Activated gamma-delta T cell (primary cell): ENCODE results near the gene CBR4.
"Not testable (repeated sequence)": the region's sequence is repeated elsewhere in the genome, so short reads cannot be mapped to it uniquely, and the experiment has no call there.

Source experiments
- DNase-seq: peaks from one replicate; lab custom pipeline; 2025; lab: John Stamatoyannopoulos, UW
- total RNA-seq, 2 donors: gene quantifications; one replicate each; lab custom pipeline; 2026; lab: John Stamatoyannopoulos, UW

The CBR4 gene
- total RNA-seq, result 28.7 to 35.2 reads per million in 2 donors

GRCh38 chr4:169010125-169011023 is at the start of gene CBR4:
Gene CBR4, minus strand, starts transcription at chr4:169010255. Its CDS starts 166 bp downstream, at chr4:169010089.
- DNase-seq, result peak; percentile 95

DNA sequence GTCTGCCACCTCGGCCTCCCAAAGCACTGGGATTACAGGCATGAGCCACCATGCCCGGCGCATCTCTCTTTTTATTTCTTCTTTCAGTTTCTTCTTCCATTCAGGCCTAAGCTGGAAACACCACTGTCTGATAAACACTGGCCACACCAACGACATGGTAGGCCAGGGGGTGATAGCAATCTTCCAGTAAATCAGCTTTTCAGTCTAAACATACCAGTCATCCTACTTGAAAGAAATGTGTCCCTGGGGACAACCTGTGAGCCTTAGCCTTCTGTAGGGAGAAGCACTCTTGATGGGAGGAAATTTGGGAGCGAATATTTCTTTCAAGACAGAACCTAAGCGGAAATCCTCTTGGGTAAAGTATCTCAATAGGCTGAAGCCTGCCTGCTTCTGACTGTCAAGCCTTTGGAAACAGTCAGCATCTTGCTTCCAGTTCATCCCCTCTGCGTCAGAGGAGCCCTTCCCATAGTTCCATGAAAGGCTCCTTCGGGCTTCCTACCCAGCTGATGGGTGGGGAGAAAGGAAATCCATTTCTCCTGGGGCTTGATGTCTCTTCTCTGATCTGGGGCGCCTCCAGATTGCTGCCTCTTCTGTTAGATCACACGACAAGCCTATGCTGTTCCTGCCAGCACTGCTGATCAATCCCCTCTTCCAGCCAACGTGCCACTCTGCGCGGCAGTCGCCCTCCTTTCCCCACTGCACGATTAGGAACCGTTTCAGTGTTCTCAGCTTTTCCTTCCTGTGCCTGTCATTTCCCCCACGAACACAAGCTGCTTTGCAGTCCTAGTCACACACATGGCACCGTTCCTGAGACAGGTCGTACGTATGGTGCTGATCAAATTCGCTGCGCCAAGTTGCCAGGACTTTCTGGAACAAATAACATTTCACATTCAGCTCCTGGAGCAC is 49.5 kb upstream of the CBR4 start:
- no peak for DNase-seq

GRCh38 chr4:169058312-169058711 is 48.3 kb upstream of the CBR4 start:
- DNase-seq, result no peak

DNA sequence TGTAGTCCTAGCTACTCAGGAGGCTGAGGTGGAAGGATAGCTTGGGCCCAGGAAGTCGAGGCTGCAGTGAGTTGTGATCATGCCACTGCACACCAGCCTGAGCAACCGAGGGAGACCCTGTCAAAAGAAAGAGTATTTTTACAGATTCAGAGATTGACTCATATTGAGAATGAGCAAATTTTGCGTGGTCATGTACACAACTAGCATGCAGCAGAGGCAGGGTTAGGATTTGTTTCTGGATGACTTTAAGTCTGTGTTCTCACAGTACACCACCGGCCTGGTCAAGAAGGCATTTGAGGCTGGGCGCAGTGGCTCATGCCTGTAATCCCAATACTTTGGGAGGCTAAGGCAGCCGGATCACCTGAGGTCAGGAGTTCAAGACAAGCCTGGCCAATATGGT is 44.8 kb upstream of the CBR4 start:
- DNase-seq, result no peak

DNA sequence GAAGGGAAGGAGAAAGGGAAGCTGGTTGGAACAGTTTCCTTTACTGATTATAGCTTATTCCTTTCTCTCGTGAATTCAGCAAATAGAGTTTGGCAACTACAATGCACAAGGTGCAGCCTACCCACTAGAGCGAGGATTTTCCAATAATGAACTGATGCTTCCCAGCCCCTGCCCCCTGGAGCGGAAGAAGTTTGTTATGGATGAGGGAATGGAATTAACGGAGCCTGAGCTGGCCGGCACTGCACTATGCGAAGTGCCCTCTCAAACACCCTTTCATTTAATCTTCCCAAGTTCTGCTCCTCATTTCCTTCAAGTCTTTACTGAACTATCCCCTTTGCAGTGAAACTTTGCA is 42.5 kb upstream of the CBR4 start:
- DNase-seq, result no peak

DNA sequence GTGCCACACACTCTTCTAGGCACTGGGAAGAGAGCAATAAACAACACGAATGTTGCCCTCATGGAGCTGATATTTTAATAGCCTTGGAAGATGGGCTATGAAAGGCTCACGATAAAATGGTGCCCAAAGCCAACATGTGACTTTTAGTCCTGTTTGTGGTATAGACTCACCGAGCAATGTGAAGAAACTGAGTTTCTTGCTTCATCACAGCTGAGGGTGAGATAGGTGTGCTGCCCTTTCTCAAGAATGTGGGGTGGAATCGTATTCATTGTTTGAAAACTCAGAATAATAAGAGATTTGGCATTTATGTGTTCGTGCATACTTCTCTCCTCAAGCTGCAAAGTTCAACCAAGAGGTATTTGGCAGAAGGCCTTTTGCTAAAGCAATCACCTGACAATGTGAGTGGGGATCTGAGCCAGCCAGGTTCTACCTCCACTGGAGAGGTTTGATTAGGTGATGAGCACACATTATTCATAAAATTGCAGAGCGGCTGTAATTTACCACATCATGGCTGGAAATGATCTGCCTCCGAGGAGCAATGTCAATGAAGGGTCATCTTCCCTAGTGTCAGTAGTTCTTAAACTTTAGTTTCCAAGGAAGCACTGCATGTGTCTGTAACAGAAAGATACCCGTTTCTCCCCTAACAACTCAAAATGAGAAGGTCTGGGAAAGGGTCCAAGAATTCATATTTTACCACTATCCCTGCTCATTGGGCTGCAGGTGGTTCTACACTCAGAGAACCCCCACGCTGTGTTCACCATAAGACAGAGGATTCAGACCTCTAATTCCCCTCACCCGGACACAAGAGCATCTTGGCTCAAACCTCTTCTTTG is 41.9 kb upstream of the CBR4 start:
- DNase-seq, result no peak

DNA sequence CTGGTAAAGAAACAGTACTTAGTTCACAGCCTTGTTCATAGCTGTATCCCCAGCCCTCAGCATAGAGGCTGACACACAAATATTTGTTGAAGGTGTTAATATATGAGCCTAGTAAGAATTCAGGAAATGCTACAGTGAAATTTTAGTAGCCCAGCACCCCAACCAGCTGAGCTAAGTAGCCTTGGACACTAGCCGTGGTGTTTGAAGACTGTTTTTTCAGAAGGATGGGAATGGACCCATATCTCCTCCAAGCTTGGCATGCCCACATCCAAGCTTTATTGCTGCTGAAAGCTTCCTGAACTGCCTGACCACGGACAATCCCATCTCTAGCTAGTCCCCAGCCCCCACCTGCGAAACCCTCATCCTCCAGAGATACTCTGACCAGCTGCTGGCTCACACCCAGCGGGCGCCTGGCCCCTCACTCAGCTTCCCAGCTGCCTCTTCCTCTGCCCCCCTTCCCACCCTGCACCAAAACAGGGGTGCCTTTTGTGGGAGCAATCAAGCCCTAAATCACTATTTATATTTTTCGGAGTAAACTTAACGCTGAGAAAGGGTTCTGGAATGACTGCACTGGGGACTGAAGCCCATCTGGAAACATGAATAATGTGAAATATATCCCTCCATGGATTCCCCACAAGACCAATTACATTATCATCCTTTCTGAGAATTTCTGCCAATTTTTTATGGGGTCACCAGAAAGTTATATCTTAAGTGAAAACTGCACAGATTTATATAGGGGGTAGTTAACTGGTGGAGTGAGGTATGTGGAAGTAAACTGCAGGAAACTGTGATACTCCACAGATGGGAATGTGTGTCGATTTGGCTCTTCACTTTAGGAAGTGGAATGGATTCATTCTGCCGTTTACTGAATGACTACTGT is 41.1 kb upstream of the CBR4 start:
- DNase-seq, result no peak

- DNase-seq, result no peak
Measured at GRCh38 chr4:169050284-169050683, 40.2 kb upstream of the CBR4 start.

DNA sequence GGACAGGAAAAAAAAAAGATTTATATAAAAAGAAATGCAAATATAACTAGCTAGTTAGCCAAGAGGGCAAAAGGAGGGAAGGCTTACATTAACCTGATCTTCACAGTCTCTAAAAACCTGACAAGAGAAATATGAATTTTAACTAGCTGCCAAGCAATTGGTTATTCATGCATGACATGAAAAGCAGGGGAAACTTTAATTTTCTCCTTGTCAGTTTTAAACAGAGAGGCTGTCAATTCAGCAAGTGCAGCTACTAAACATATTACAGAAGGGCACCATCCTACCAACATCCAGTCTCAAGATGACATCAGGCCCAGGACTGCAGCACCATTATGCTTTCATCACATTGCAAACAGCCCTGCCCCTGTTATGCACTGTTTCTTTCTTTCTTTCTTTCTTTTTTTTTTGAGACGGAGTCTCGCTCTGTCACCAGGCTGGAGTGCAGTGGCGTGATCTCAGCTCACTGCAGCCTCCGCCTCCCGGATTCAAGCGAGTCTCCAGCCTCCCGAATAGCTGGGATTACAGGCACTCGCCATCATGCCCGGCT is 38.9 kb upstream of the CBR4 start:
- no peak for DNase-seq

- no peak for DNase-seq
Measured at GRCh38 chr4:169047956-169048355, 37.9 kb upstream of the CBR4 start.

- DNase-seq, result no peak
Measured at GRCh38 chr4:169045862-169046584, 36.0 kb upstream of the CBR4 start.

DNA sequence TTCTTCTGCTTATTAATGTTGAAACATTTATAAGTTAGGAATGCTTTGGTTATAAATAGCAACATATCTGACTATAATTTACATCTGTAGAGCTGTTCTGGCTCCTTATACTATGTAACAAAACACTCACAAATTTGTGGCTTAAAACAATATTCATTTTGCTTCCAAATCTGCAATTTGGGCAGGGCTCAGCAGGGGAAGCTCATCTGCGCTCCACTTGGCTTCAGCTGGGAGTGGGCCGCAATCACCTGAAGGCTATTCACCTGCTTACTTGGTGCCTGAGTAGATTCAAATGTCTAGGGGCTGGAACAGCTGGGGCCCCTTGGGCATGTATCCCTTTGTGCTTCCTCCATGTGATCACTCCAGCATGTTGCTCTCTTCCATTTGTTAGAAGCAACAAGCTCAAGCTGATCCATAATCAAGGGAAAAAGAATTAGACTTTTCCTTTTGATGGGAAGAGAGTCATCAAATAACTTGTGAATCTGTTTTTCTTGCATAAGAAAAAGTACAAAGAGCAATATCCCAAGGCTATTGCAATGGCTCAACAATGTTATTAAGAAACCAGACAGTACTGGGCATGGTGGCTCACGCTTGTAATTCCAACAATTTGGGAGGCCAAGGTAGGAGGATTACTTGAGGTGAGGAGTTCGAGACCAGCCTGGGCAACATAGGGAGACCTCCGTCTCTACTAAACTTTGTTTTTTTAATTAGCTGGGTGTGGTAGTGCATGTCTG is 34.8 kb upstream of the CBR4 start:
- DNase-seq, result no peak

- no peak for DNase-seq
Measured at GRCh38 chr4:169042608-169043007, 32.6 kb upstream of the CBR4 start.

DNA sequence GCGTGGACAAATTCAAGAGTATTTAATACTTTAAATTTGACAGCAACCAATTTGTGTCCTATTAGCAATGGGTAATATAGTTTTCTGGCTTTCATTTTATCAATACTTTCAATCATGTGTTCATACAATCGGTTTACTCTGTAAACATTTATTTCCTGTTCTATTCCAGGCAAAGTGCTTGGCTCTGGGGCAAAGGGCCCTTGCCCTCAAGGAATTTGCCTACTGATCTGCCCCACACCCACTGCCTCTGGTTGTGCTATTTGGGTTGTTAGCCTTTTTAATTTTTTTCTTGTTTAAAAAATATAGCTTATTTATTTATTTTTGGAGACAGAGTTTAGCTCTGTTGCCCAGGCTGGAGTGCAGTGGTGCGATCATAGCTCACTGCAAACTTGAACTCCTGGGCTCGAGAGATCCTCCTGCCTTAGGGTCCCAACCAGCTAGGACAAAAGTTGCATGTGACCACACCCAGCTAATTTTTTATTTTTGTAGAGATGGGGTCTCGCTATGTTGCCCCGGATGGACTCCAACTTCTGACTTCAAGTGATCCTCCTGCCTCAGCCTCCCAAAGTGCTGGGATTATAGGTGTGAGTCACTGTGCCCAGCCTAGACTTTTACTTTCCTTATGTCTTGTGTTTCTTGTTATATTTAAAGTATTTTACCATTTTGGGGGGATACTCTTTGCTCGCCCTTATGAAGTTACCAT is 30.7 kb upstream of the CBR4 start:
- no peak for DNase-seq

GRCh38 chr4:169039251-169039954 is 29.3 kb upstream of the CBR4 start:
- no peak for DNase-seq

DNA sequence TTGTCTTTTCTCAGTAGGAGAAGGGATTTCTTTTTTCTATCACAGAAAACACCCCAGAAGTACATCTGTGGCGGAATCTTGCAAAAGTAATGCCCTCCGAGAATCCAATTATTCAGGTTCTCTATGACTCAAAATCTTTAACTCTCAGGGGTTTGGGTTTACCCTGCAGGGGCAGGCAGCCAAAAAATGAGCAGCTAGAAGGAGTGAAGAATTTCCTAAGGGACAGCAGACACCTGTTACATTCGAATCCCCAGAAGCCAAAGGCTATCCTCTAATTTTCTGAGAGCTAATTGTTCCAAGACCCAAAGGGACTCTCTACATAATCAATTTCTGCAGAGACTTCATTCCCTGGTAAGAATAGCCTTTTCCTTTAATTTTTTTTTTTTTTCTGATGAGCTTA is 27.5 kb upstream of the CBR4 start:
- DNase-seq, result no peak

DNA sequence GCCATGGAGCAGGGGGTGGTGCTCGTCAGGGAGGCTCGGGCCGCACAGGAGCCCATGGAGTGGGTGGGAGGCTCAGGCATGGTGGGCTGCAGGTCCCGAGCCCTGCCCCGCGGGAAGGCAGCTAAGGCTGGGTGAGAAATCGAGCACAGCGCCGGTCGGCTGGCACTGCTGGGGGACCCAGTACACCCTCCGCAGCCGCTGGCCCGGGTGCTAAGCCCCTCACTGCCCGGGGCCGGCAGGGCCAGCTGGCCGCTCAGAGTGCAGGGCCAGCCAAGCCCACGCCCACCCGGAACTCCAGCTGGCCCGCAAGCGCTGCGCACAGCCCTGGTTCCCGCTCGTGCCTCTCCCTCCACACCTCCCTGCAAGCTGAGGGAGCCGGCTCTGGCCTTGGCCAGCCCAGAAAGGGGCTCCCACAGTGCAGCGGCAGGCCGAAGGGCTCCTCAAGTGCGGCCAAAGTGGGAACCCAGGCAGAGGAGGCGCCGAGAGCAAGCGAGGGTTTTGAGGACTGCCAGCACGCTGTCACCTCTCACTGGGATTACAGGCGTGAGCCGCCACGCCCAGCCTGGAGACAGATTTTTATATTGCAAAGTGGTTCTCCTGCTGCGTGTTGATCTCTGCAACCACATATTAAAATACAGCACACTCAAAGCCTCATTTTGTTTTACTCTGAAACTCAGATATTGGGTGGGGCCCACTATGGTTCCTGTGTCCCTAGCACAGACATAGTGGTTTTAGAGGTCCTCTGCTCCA is 26.0 kb upstream of the CBR4 start:
- not testable (repeated sequence) for DNase-seq
